Measurements from ENCODE around the gene PCDHAC2.

- TF ChIP-seq EGR1 (IDR thresholded peaks at IDR 0.05), result no peak
- no peak for TF ChIP-seq EP300 (IDR thresholded peaks at IDR 0.05; ENCODE audit: borderline replicate concordance)
- TF ChIP-seq CREB1 (IDR thresholded peaks at IDR 0.05; ENCODE audit: low read depth), result no peak
- no peak for TF ChIP-seq RAD21 (IDR thresholded peaks at IDR 0.05; ENCODE audit: low read depth)
- TF ChIP-seq YY1 (IDR thresholded peaks at IDR 0.05; ENCODE audit: low read depth), result no peak
- no peak for TF ChIP-seq TEAD4 (IDR thresholded peaks at IDR 0.05)
- no peak for TF ChIP-seq TAF1 (IDR thresholded peaks at IDR 0.05; ENCODE audit: low read depth)
- no peak for TF ChIP-seq CEBPB (IDR thresholded peaks at IDR 0.05)
- TF ChIP-seq, protein P1, sequence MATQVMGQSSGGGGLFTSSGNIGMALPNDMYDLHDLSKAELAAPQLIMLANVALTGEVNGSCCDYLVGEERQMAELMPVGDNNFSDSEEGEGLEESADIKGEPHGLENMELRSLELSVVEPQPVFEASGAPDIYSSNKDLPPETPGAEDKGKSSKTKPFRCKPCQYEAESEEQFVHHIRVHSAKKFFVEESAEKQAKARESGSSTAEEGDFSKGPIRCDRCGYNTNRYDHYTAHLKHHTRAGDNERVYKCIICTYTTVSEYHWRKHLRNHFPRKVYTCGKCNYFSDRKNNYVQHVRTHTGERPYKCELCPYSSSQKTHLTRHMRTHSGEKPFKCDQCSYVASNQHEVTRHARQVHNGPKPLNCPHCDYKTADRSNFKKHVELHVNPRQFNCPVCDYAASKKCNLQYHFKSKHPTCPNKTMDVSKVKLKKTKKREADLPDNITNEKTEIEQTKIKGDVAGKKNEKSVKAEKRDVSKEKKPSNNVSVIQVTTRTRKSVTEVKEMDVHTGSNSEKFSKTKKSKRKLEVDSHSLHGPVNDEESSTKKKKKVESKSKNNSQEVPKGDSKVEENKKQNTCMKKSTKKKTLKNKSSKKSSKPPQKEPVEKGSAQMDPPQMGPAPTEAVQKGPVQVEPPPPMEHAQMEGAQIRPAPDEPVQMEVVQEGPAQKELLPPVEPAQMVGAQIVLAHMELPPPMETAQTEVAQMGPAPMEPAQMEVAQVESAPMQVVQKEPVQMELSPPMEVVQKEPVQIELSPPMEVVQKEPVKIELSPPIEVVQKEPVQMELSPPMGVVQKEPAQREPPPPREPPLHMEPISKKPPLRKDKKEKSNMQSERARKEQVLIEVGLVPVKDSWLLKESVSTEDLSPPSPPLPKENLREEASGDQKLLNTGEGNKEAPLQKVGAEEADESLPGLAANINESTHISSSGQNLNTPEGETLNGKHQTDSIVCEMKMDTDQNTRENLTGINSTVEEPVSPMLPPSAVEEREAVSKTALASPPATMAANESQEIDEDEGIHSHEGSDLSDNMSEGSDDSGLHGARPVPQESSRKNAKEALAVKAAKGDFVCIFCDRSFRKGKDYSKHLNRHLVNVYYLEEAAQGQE (IDR thresholded peaks at IDR 0.05; ENCODE audit: low read depth), result no peak
These were observed 1.1 kb downstream of the PCDHAC2 start for GRCh38 chr5:140967226-140967893.

Measured in Ishikawa (cell line).